A204.1 (cell line): Measurements from ENCODE around the gene RASL12.
"Not testable (repeated sequence)": the region's sequence is repeated elsewhere in the genome, so short reads cannot be mapped to it uniquely, and the experiment has no call there.

Experiments
- FAIRE-seq: peaks from 2 replicates; lab custom pipeline; 2012; peaks lifted over from hg19 to GRCh38; lab: Jason Lieb, UNC

Gene RASL12

GRCh38 chr15:65067645-65068402 is at the start of gene RASL12:
Gene RASL12 (minus strand): TSS chr15:65067991. CDS start chr15:65067835, 156 bp downstream.
- FAIRE-seq = no peak

GRCh38 chr15:65115542-65115941 is 47.8 kb upstream of the RASL12 start:
- no peak for FAIRE-seq

- FAIRE-seq = no peak
These were observed 47.3 kb upstream of the RASL12 start, which contains the start of gene UBAP1L for GRCh38 chr15:65115086-65115485. Gene UBAP1L (minus strand): TSS chr15:65115200. CDS start chr15:65106215, 8,985 bp downstream.

GRCh38 chr15:65110676-65111292 is 43.0 kb upstream of the RASL12 start:
- no peak for FAIRE-seq

GRCh38 chr15:65106011-65106590 is 38.3 kb upstream of the RASL12 start:
- FAIRE-seq = no peak

- FAIRE-seq = no peak
These were observed 37.2 kb upstream of the RASL12 start for GRCh38 chr15:65105038-65105437.

GRCh38 chr15:65102912-65103311 is 35.1 kb upstream of the RASL12 start:
- FAIRE-seq = no peak

- no peak for FAIRE-seq
These were observed 34.3 kb upstream of the RASL12 start for GRCh38 chr15:65101891-65102708.

GRCh38 chr15:65101411-65101890 is 33.7 kb upstream of the RASL12 start:
- no peak for FAIRE-seq

GRCh38 chr15:65100442-65100841 is 32.7 kb upstream of the RASL12 start:
- no peak for FAIRE-seq

GRCh38 chr15:65099801-65100200 is 32.0 kb upstream of the RASL12 start:
- not testable (repeated sequence) for FAIRE-seq

GRCh38 chr15:65099336-65099735 is 31.5 kb upstream of the RASL12 start:
- FAIRE-seq = no peak

- no peak for FAIRE-seq
These were observed 30.0 kb upstream of the RASL12 start for GRCh38 chr15:65097651-65098263.

GRCh38 chr15:65096481-65097385 is 28.9 kb upstream of the RASL12 start:
- FAIRE-seq = no peak

GRCh38 chr15:65095747-65096104 is 27.9 kb upstream of the RASL12 start:
- no peak for FAIRE-seq

- no peak for FAIRE-seq
These were observed 27.4 kb upstream of the RASL12 start for GRCh38 chr15:65095011-65095746.

GRCh38 chr15:65094294-65094995 is 26.7 kb upstream of the RASL12 start:
- FAIRE-seq = no peak

- not testable (repeated sequence) for FAIRE-seq
These were observed 26.0 kb upstream of the RASL12 start for GRCh38 chr15:65093793-65094170.
